GM12874 (cell line): ENCODE data around the gene MOV10L1.

Experiments used
- CTCF ChIP-seq: IDR thresholded peaks from 2 replicates; pipeline ENCODE4 v1.5.1; 2011; ENCODE audit warnings: low read depth, mild to moderate bottlenecking, control low read depth, low read length, moderate library complexity; ENCODE audit not compliant: insufficient read depth

MOV10L1 gene

GRCh38 chr22:50171965-50172421 lies 82.2 kb downstream of the MOV10L1 start:
- no peak for TF ChIP-seq CTCF

- TF ChIP-seq CTCF = no peak
These were observed 83.6 kb downstream of the MOV10L1 start for GRCh38 chr22:50173311-50173982.

- no peak for TF ChIP-seq CTCF
These were observed 84.2 kb downstream of the MOV10L1 start for GRCh38 chr22:50173983-50174355.

- TF ChIP-seq CTCF = no peak
These were observed 84.8 kb downstream of the MOV10L1 start for GRCh38 chr22:50174382-50175190.

- TF ChIP-seq CTCF = no peak
These were observed 85.3 kb downstream of the MOV10L1 start for GRCh38 chr22:50175191-50175461.

GRCh38 chr22:50175921-50176849 lies 86.4 kb downstream of the MOV10L1 start:
- TF ChIP-seq CTCF = no peak
